Adipocyte (in vitro differentiated cells): ENCODE measurements around the gene MRPL55.
A peak's percentile ranks its signal among the peaks of the same experiment; 100 is the strongest.

Experiments used
- DNase-seq: peaks from one replicate; pipeline ENCODE4 v3.0.0-alpha.2; 2015; ENCODE audit warnings: low read depth
- H3K27me3 ChIP-seq: replicated peaks from 2 replicates; pipeline ENCODE4 v1.7.0; 2013; ENCODE audit warnings: mild to moderate bottlenecking, low read length, moderate library complexity; ENCODE audit not compliant: control insufficient read depth, insufficient read depth
- H3K36me3 ChIP-seq: 2 replicates; pipeline ENCODE4 v1.7.0; 2013; ENCODE audit warnings: low read length, mild to moderate bottlenecking, moderate library complexity; ENCODE audit not compliant: control insufficient read depth, insufficient read depth, severe bottlenecking
- H3K4me1 ChIP-seq: 2 replicates; pipeline ENCODE4 v1.7.0; 2013; ENCODE audit warnings: mild to moderate bottlenecking, low read length, moderate library complexity; ENCODE audit not compliant: control insufficient read depth, insufficient read depth
- H3K4me3 ChIP-seq: 2 replicates; pipeline ENCODE4 v1.7.0; 2013; ENCODE audit warnings: mild to moderate bottlenecking, low read length, moderate library complexity
- H3K9ac ChIP-seq: 2 replicates; pipeline ENCODE4 v1.7.0; 2013; ENCODE audit warnings: mild to moderate bottlenecking, low read length, moderate library complexity
- H3K9me3 ChIP-seq: 2 replicates; pipeline ENCODE4 v1.7.0; 2013; ENCODE audit warnings: mild to moderate bottlenecking, low read length, moderate library complexity; ENCODE audit not compliant: control insufficient read depth

Gene MRPL55

GRCh38 chr1:228146417-228147150 is 37.5 kb upstream of the MRPL55 start:
- Histone ChIP-seq H3K4me3 (no peak overlapping the region), H3K36me3 (peaks cover 30% of the 10 kb centered on the region), H3K27me3 (no peaks in the 10 kb centered on the region), H3K4me1 (peaks cover 55% of the 10 kb centered on the region), H3K9ac (no peak overlapping the region), H3K9me3 (no peaks in the 10 kb centered on the region)
- no peak for DNase-seq

DNA sequence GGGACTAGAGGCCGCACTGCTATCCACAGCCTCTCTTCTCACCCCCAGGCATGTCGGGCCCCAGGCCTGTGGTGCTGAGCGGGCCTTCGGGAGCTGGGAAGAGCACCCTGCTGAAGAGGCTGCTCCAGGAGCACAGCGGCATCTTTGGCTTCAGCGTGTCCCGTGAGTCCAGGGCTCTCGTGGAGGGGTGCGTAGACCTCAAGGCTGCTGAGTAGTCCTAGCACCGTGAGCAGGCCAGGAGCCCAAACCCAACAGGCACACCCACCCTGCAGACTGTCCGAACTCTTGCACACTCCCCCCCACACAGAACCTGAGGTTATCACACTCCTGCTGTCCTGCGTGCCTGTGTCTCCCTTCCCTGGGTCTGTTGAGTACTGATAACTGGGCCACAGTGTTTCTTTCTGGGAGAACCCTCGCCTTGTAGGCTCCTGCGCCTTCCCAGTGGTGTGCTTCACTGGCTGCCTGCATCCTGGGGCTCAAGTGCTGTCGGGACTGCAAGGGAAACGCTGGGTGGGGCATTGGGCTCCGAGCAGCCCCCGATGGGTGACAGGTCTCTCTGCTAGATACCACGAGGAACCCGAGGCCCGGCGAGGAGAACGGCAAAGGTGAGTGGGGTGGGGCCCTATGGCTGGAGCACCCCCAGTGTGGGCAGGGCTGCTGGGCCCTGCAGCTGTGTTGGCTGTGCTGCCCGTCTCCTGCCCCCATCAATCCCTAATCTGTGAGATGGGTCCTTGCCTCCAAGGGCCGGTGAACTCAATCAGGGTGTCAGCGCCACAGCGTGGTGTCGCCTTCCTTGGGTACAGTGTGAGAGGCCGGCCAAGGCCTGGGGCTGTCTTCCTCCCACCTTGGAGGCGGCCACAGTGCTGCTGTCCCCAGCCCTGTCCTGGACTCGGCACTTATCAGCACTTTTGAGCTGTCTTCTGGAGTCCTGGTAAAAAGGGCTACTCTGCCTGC is 36.6 kb upstream of the MRPL55 start:
- H3K9ac ChIP-seq, result peak overlapping the region; percentile 34
- DNase-seq, result no peak
- no peaks in the 10 kb centered on the region for H3K27me3 ChIP-seq
- H3K4me3 ChIP-seq, result no peak overlapping the region
- H3K9me3 ChIP-seq, result no peaks in the 10 kb centered on the region
- peaks cover 30% of the 10 kb centered on the region for H3K36me3 ChIP-seq
- H3K4me1 ChIP-seq, result peaks cover 54% of the 10 kb centered on the region

GRCh38 chr1:228144993-228145343 is 35.9 kb upstream of the MRPL55 start:
- Histone ChIP-seq H3K4me1 (peaks cover 47% of the 10 kb centered on the region), H3K36me3 (peaks cover 30% of the 10 kb centered on the region), H3K4me3 (no peak overlapping the region), H3K9ac (no peak overlapping the region), H3K9me3 (no peaks in the 10 kb centered on the region), H3K27me3 (no peaks in the 10 kb centered on the region)
- no peak for DNase-seq

DNA sequence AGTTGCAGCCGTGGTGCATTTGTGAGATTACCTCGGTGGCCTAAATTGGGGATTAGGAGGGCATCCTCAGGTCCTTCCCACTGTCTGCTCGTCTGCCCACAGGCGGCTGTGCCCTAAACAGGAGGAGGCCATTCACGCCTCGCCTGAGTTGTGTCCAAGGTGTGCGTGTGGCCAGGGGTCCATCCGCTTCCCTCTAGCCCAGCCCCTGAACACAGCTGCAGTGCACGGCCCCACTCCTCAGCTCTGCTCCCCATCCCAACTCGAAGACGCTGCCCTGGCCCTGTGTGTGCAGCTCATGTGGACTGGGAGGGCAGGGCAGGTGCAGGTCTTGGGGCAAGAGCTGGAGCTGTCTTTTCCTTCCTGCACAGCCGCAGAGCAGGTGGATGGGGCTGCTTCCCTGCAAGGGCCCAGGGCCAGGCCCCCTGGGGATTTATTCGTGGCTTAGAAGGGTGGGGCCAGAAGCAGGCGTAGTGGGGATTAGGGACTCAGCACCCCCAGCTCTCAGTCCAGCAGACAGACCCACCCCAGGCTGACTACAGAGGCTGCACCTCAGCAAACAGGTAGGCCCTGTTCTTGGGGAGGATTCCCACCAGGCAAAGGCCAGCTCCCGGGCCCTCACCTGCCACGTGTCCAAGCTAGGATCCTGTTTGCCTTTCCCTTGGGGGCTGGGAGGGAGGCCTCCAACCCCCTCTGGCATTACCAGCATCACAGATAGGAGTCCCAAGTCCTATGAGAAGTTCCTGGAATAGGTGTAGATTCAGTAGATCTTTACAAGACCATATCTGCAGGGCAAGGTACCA is 35.3 kb upstream of the MRPL55 start:
- H3K9ac ChIP-seq, result peak overlapping the region; percentile 26
- H3K4me1 ChIP-seq, result peaks cover 42% of the 10 kb centered on the region
- no peak for DNase-seq
- H3K9me3 ChIP-seq, result no peaks in the 10 kb centered on the region
- H3K4me3 ChIP-seq, result no peak overlapping the region
- no peaks in the 10 kb centered on the region for H3K27me3 ChIP-seq
- H3K36me3 ChIP-seq, result peaks cover 30% of the 10 kb centered on the region

DNA sequence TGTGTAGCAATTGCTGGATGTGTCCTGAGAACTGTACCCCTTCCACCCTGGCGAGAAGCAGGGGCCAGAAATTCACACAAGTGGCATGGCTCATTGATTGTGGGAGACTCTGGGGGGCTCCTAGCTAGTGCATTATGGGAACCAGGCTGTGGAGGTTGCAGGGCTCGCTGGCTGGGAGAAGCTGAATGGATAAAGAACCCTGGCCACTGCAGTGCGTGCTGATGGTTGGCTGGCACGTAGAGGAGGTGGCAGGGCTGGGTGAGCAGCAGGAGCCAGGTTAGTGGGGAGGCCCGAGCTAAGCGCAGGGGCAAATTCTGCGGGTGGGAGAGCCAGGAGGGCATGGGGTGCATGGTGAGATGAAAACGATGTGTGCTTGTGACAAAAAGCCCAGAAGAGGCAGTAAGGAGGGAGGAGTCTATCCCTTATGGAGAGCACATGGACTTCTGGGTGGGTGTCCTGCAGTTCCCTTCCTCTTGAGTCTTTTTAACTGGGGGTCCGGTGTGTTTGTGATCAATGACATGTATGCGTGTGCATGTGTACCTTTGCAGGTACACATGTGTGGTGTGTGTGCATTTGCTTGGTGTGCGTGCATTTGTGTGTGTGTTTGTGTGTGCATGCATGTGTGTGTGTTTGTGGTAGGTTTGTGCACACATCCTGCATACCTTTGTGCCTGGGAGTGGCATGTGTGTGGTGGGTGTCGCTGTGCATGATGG is 34.5 kb upstream of the MRPL55 start:
- H3K4me1 ChIP-seq, result peaks cover 35% of the 10 kb centered on the region
- peaks cover 26% of the 10 kb centered on the region for H3K36me3 ChIP-seq
- no peak overlapping the region for H3K4me3 ChIP-seq
- no peaks in the 10 kb centered on the region for H3K27me3 ChIP-seq
- peak overlapping the region; percentile 98 for H3K9ac ChIP-seq
- H3K9me3 ChIP-seq, result no peaks in the 10 kb centered on the region
- DNase-seq, result no peak

DNA sequence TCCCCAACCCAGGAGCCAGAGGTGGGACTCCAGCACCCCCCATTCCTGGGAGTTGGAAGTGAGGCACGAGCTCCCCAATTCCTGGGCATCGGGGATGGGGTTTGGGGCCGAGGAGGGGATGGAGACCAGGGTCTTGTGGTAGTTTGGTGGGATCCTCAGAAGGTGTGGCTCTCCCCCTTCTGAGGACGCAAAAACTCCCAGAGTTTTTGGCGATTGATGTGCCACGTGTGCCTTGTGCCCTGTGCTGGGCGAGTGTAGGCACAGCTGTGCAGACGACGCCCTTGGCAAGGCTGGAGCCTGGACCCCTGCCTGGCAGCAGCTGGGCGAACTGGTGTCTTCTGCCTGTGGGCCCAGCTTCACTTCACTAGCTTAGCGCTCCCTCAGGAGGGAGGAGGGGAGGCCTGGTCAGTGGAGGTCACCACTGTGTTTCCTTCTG is 33.6 kb upstream of the MRPL55 start:
- no peak for DNase-seq
- peak overlapping the region; percentile 97 for H3K4me3 ChIP-seq
- H3K9me3 ChIP-seq, result no peaks in the 10 kb centered on the region
- H3K4me1 ChIP-seq, result peaks cover 31% of the 10 kb centered on the region
- H3K27me3 ChIP-seq, result no peaks in the 10 kb centered on the region
- H3K9ac ChIP-seq, result peak overlapping the region; percentile 98
- peaks cover 18% of the 10 kb centered on the region for H3K36me3 ChIP-seq

DNA sequence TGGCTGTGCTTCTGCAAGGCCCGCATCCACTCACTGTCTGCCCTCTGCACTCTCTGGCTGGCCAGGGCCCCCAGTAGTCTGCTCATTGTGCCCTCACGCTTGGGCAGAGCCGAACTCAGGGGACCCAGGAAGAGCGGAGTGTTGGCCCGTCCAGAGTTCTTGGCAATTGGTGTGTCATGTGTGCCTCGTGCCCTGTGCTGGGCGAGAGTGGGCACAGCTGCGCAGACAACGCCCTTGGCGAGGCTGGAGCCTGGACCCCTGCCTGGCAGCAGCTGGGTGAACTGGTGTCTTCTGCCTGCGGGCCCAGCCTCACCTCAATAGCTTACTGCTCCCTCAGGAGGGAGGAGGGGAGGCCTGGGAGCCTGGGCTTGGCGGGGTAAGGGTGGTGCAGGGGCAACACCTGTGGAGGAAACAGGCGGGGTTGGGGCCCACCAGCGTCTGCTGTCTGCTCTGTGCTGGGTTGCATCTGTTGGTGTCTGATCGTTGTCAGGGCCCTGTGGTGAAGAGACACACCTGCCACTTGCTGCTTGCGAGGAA is 33.1 kb upstream of the MRPL55 start:
- H3K9ac ChIP-seq, result peak overlapping the region; percentile 98
- DNase-seq, result no peak
- peaks cover 13% of the 10 kb centered on the region for H3K36me3 ChIP-seq
- no peaks in the 10 kb centered on the region for H3K9me3 ChIP-seq
- H3K27me3 ChIP-seq, result no peaks in the 10 kb centered on the region
- H3K4me1 ChIP-seq, result peaks cover 31% of the 10 kb centered on the region
- peak overlapping the region; percentile 97 for H3K4me3 ChIP-seq

- Histone ChIP-seq H3K9me3 (no peaks in the 10 kb centered on the region), H3K4me3 (peak overlapping the region; percentile 97), H3K36me3 (peaks cover 8% of the 10 kb centered on the region), H3K9ac (peak overlapping the region; percentile 98), H3K27me3 (peaks cover 4% of the 10 kb centered on the region), H3K4me1 (peaks cover 31% of the 10 kb centered on the region)
- DNase-seq, result peak; percentile 40
These were observed 32.3 kb upstream of the MRPL55 start for GRCh38 chr1:228141226-228142044.

GRCh38 chr1:228140724-228141225 is 31.7 kb upstream of the MRPL55 start:
- peak overlapping the region; percentile 97 for H3K4me3 ChIP-seq
- H3K27me3 ChIP-seq, result peaks cover 7% of the 10 kb centered on the region
- peaks cover 5% of the 10 kb centered on the region for H3K36me3 ChIP-seq
- H3K9ac ChIP-seq, result peak overlapping the region; percentile 98
- no peak for DNase-seq
- H3K4me1 ChIP-seq, result peaks cover 31% of the 10 kb centered on the region
- H3K9me3 ChIP-seq, result no peaks in the 10 kb centered on the region
